Measurements from ENCODE around the gene ALOX15.
"Not testable (repeated sequence)": the region's sequence is repeated elsewhere in the genome, so short reads cannot be mapped to it uniquely, and the experiment has no call there.

Gene ALOX15

GRCh38 chr17:4641297-4642195 is at the start of gene ALOX15:
Gene ALOX15, minus strand, starts transcription at chr17:4641678. Its CDS starts 27 bp downstream, at chr17:4641651.
- DNase-seq = no peak

- DNase-seq = no peak
Observed at GRCh38 chr17:4690745-4691144, 49.3 kb upstream of the ALOX15 start.

GRCh38 chr17:4689872-4690271 is 48.4 kb upstream of the ALOX15 start:
- DNase-seq = not testable (repeated sequence)

GRCh38 chr17:4683739-4684138 is 42.3 kb upstream of the ALOX15 start:
- not testable (repeated sequence) for DNase-seq

GRCh38 chr17:4679658-4680057 is 38.2 kb upstream of the ALOX15 start:
- DNase-seq = no peak

- DNase-seq = no peak
Observed at GRCh38 chr17:4678448-4679026, 37.1 kb upstream of the ALOX15 start.

- DNase-seq = no peak
Observed at GRCh38 chr17:4676791-4677190, 35.3 kb upstream of the ALOX15 start.

- DNase-seq = no peak
Observed at GRCh38 chr17:4675791-4676190, 34.3 kb upstream of the ALOX15 start.

- DNase-seq = no peak
Observed at GRCh38 chr17:4674685-4674998, 33.2 kb upstream of the ALOX15 start.

- no peak for DNase-seq
Observed at GRCh38 chr17:4673986-4674684, 32.7 kb upstream of the ALOX15 start.

GRCh38 chr17:4673169-4673568 is 31.7 kb upstream of the ALOX15 start:
- no peak for DNase-seq

- DNase-seq = no peak
Observed at GRCh38 chr17:4672751-4673150, 31.3 kb upstream of the ALOX15 start.

GRCh38 chr17:4672055-4672630 is 30.7 kb upstream of the ALOX15 start:
- no peak for DNase-seq

- DNase-seq = no peak
Observed at GRCh38 chr17:4667166-4667565, 25.7 kb upstream of the ALOX15 start.

- DNase-seq = no peak
Observed at GRCh38 chr17:4666296-4666695, 24.8 kb upstream of the ALOX15 start.

- DNase-seq = no peak
Observed at GRCh38 chr17:4665027-4665426, 23.5 kb upstream of the ALOX15 start.

- DNase-seq = no peak
Observed at GRCh38 chr17:4664230-4664629, 22.8 kb upstream of the ALOX15 start.

- no peak for DNase-seq
Observed at GRCh38 chr17:4663711-4664110, 22.2 kb upstream of the ALOX15 start.

GRCh38 chr17:4658478-4659305 is 17.2 kb upstream of the ALOX15 start:
- DNase-seq = no peak

- DNase-seq = no peak
Observed at GRCh38 chr17:4657678-4658077, 16.2 kb upstream of the ALOX15 start.

- not testable (repeated sequence) for DNase-seq
Observed at GRCh38 chr17:4655933-4656332, 14.5 kb upstream of the ALOX15 start.

GRCh38 chr17:4652997-4653396 is 11.5 kb upstream of the ALOX15 start:
- DNase-seq = no peak

GRCh38 chr17:4648741-4649140 is 7.3 kb upstream of the ALOX15 start:
- no peak for DNase-seq

Data from activated CD4-positive, alpha-beta T cell treated with anti-CD3 and anti-CD28 coated beads for 1 hour (primary cell).